ENCODE results near the gene ARL6IP5.
A peak's percentile ranks its signal among the peaks of the same experiment; 100 is the strongest.

Gene ARL6IP5

DNA sequence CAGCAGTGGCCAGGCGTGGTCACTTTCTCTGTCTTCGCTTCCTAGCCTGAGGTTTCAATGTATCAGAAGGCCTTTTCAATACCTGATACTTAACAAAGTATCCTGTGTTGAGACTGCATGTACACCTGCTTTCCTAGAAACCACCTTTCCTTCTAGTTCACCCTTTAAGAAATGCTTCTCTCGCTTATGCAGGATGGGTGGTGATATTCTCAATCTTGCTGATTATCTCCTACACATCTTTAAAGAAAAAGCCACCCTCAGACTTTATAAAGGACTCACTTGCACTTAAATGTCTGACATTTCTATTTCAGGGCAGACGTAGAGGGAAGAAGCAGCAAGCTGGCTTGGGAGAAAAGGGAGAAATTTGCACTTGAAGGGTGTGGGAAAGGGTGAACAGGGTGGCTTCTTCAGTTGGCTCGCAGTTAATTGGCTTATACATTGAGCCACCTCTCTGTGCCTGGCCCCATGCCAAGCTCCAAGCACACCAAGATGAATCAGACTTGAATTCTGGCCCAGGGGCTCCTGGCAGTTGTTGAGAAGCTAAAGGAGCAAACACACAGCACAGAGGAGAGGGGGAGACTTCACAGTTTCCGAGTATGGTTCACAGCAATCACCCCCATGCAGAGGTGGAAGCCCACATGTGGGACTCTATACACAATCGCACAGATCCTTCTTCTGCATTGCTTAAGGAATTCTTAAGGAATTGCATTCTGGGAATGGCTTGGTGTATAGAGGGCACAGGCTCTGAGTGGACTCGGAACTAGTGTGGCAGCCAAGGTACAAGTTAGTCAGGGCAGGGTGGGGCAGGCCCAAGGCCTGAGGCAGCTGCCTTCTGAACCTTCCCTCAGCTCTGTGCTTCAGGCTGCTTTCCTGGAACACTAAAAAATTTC lies 1.3 kb downstream of the ARL6IP5 start:
- peak; percentile 57 for DNase-seq (ENCODE audit: low read depth)

DNA sequence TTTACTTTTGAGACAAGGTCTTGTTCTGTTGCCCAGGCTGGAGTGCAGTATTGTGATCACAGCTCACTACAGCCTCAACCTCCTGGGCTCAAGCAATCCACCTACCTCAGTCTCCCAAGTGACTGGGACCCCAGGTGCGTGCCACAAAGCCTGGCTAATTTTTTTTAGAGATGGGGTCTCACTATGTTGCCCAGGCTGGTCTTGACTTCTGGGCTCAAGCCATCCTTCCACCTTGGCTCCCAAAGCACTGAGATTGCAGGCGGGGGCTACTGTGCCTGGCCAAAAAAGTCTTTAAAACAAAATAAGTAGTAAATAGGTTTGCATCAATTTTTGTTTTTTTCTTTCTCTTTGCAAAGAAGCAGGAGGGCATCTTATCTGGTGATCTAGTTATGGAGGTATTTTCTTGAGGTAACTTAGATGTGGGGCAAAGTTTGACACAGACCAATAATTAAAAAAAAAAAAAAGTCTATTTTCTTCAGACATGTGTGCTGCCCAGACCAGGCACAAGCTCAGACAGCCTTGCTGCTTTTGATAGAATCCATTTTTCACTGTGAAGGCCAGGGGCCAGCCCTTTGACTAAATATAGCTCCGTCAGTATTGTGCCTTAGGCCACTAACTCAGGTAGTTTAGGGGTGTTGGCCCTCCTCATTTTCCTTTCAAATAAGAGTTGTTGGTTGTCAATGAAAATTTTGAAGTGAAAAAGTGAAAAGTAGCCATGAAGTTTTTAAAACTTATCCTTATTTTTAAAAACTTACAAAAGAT lies 2.5 kb downstream of the ARL6IP5 start:
- DNase-seq (ENCODE audit: low read depth) = no peak

DNA sequence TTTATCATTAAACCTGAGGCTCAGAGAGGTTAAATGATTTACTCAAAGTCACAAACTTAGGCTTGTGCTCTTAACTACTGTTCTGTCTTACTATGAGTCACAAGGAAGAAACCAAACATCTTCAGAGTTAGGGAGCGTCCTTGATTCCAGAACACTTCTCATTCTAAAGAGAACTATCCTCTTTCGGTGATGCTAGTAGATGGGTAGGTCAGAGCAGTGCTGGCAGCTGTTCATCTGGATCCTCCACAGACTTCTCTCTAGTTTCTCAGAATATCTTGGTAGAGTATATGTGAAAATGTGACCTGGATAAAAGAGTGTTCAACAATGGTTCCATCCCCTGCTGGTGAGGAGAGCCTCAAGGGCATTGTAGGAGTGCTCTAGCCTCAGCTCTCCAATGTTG lies 3.3 kb downstream of the ARL6IP5 start:
- no peak for DNase-seq (ENCODE audit: low read depth)

DNA sequence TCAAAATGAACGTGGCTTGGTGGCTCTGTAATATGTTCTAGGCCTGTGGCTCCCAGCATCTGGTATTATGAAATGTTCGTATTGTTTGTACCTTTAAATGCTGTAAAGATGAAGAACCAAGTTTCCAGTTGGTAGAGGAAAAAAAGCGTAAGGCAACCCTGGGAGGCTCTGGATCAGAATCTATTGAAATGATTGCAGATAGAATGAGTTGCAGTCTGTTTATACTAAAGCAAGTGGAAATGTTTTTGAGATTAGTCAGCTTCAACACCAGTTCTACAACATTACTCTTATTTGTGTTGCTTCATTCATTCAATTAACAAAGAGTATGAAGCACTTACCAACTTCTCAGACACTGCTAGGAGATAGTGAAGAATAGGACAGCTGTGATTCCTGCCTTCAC lies 5.3 kb downstream of the ARL6IP5 start:
- DNase-seq (ENCODE audit: low read depth) = no peak

DNA sequence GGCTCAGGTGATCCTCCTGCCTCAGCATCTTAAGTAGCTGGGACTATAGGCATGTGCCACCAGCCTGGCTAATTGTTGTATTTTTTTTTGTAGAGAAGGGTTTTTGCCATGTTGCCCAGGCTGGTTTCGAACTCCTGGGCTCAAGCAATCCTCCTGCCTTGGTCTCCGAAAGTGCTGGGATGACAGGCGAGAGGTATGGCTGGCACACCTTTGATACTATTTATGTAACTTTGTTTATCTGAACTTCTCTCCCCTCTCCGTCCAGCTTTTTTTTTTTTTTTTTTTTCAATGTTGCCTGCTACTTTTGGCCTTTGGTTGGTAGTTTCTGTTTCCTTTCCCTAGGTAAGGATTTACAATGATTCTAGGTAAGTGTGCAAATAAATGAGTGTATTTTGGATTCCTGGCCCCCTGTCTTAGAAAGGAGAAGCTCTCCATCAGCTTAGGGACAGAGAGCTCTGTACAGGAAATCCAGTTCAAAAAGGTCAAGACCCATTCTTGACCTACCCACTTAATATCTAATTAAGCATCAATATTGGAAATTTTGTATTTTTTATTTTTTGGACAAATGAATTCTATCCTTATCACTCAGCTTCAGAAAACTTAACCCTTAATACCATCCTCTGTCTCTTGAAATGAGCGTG lies 6.8 kb downstream of the ARL6IP5 start:
- DNase-seq (ENCODE audit: low read depth) = no peak

DNA sequence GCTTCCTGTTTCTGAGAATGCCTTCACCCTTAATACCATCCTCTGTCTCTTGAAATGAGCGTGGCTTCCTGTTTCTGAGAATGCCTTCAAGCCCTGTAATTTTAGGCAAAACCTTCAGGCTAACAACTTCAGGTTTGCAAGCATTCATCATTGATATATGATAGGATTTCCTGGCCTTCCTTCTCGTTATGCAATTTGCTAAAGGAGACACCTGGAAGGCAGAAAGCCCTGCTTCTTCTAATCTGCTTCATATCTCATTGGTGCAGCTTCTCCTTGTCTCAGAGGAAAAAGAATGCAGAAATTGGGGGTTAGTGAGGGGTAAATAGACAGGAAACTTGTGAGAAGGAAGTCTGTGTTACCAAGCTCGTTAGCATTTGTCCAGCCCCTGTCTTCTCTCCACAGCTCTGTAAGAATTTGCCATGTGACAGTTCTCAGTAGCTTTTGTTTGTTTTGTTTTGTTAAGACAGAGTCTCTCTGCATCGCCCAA lies 7.3 kb downstream of the ARL6IP5 start:
- no peak for DNase-seq (ENCODE audit: low read depth)

DNA sequence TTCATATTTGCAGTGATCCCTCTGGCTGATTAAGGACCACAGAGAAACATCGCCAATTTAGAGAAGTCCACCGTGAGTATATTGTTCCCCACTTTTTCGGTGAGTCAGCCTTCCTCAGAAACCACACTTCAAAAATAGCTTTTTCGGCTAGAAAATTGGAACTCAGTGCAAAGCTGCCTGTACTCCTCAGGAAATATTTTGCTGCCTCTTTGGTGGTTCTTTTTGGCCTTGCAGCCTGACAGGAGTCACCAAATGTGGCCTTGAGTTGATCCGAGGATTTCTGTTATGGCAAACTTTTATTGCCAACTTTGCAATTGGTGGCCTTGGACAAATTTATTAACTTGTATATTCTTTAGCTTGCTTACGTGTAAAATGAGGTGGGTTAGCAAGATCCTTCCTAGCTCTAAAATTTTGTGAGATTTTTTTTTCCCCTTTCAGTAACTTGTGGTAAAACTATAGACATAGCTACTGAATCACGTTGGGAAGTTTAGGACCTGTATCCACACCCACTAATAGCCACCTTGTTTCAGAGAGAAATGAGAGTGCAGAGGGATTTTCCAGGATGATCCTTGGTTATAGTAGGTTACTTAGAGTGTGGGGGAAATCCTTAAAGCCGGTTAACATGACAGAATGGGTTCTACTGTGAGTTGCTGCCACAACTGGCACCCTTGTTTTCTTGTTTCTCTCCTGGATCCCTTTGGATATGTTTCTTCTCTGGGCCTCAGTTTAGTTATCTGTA lies 9.9 kb downstream of the ARL6IP5 start:
- no peak for DNase-seq (ENCODE audit: low read depth)

DNA sequence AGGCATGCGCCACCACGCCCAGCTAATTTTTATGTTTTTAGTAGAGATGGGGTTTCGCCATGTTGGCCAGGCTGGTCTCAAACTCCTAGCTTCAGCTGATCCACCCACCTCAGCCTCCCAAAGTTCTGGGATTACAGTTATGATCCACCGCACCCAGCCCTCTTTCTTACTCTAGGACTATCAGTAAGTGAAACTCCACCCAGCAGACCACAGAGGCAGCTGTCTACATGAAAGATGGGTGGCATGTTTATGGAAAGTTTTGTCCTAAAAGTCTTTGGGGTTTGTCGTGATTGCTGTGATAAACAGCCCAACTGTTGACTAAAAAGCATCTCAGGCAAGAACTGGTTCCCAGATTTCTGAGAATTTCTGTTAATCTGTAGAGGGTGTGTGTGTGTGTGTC lies 10.9 kb downstream of the ARL6IP5 start:
- no peak for DNase-seq (ENCODE audit: low read depth)

DNA sequence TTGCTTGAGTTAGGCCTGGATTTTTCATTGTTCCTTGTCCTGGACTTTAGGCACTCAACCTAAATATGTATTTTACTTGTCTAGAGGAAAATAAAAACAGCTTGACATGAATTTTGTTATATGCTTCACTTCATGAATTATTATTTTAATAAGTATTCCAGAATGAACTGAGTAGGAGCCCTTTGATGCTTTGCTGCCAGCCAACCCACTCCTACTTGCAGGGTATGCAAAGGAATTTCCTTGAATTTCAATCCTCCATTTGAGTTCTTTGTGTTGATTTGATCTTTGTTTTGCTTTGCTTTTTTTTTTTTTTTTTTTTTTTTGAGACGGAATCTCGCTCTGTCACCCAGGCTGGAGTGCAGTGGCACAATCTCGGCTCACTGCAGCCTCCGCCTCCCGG lies 11.6 kb downstream of the ARL6IP5 start:
- DNase-seq (ENCODE audit: low read depth) = no peak

DNA sequence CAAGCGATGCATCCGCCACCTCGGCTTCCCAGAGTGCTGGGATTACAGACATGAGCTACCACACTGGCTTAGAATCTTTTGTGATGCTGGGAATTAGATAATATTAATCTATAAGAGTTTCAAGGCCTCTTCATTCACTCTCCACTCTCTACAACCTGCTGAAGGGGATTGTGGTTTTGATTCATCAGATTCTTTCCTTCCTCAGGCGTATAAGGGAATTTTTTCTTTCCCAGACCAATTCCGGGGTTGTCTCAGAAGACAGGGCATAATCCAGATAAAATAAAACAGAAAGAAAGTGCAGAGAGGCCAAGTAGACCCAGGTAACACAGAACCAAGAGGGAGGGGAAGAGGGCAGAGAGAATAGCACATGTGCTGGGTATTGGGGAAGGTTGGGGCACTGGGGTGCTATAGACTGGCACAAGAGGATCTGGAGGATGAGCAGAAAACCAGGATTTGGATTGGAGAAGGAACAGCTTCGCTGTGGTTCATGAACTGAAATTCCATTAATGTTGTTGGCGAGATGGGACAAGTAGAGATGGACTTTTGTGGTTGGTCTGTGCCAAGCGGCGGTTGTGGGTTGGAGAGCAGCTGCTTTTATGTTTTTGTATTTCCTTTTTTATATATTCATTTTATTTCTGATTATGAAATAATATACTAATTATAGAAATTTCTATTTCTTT lies 12.8 kb downstream of the ARL6IP5 start:
- DNase-seq (ENCODE audit: low read depth) = no peak

DNA sequence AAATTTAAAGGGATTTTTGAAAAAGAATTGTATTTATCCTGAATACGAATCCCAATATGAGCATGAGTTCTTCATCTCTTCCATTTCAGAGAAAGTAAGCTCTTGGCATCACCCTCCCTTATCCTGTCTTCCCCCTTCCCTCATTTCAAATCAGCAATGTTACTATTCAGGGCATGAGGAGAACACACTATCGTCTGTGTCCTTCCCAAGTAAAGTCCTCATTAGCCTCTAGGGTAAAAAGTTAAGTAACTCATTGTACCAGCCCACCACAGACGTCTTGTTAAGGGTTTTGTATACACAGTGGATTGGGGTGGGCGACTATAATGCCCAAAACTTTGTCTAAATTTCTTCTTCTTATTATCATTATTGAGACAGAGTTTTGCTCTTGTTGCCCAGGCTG lies 14.8 kb downstream of the ARL6IP5 start:
- no peak for DNase-seq (ENCODE audit: low read depth)

DNA sequence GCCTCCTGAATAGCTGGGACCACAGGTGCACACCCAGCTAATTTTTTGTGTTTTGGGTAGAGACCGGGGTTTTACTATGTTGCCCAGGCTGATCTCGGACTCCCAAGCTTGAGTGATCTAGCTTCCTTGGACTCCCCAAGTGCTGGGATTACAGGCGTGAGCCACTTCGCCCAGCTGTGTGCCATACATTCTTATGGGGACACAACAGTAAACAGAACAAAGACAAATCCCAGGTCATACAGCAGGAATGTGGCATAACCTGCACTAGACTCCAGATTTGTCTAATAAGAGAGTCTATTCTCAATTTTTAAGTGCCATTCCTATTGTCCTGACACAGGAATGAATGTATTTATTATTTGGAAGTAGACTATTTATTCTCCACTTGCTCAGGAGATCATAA lies 17.6 kb downstream of the ARL6IP5 start:
- no peak for DNase-seq (ENCODE audit: low read depth)

DNA sequence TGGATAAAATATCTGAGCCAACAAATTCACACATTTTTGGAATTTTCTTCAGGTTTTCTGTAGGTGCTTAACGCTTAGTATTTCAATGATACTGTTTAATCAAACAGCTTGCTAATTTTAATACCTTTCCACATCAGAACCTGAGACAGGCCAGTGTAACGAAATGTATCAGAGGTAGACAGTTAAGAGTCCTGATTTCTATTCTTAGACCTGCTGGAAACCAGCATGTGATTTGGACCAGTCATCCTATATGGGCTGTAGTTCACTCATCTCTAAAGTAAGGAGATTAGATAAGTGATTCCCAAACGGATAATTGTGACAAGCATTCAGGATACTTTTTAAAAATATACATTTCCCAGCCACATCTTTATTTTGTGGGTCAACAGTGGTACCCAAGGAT lies 18.4 kb downstream of the ARL6IP5 start:
- DNase-seq (ENCODE audit: low read depth) = no peak

DNA sequence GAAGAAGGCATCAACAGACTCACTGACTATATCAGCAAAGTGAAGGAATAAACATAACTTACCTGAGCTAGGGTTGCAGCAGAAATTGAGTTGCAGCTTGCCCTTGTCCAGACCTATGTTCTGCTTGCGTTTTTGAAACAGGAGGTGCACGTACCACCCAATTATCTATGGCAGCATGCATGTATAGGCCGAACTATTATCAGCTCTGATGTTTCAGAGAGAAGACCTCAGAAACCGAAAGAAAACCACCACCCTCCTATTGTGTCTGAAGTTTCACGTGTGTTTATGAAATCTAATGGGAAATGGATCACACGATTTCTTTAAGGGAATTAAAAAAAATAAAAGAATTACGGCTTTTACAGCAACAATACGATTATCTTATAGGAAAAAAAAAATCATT lies 19.8 kb downstream of the ARL6IP5 start:
- DNase-seq (ENCODE audit: low read depth) = no peak

DNA sequence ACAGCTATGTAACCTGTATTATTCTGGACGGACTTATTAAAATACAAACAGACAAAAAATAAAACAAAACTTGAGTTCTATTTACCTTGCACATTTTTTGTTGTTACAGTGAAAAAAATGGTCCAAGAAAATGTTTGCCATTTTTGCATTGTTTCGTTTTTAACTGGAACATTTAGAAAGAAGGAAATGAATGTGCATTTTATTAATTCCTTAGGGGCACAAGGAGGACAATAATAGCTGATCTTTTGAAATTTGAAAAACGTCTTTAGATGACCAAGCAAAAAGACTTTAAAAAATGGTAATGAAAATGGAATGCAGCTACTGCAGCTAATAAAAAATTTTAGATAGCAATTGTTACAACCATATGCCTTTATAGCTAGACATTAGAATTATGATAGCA lies 20.6 kb downstream of the ARL6IP5 start:
- no peak for DNase-seq (ENCODE audit: low read depth)

DNA sequence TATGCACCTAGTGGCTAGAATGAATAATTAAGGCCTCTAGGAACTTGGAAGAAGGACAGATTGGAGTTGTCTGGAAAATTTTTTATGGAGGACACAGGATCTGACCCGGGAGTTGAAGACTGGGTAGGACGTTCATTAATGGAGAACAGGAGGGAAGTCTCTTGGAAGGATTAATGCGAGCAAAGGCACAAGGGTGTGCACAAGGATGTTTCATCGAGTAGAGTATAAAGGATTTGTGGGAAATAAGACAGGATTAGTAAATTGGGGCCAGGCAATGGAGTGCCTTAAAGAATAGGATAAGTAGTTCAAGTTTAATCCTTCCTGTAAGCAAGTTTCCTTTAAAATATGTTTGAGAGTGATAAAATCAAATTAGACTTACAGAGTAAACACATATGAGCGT lies 23.1 kb downstream of the ARL6IP5 start:
- DNase-seq (ENCODE audit: low read depth) = no peak

DNA sequence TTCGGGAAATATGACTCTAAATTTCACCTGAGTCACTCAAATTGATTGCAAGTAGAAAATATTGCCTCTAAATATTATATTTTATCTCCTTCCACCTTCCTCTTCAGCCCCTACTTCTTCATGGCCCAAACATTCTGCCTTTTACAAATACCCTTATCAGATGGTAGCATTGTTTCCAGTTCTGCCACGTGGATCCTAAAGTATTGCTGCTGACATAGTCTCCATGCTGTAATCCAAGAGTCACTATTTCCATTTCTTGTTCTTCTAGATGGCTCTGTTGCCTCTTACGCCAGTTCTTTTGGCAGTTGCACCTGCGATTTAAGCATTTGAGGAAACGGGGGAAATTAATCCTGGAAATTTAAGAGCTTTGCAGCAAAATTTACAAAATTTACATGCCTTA lies 24.1 kb downstream of the ARL6IP5 start:
- no peak for DNase-seq (ENCODE audit: low read depth)

DNA sequence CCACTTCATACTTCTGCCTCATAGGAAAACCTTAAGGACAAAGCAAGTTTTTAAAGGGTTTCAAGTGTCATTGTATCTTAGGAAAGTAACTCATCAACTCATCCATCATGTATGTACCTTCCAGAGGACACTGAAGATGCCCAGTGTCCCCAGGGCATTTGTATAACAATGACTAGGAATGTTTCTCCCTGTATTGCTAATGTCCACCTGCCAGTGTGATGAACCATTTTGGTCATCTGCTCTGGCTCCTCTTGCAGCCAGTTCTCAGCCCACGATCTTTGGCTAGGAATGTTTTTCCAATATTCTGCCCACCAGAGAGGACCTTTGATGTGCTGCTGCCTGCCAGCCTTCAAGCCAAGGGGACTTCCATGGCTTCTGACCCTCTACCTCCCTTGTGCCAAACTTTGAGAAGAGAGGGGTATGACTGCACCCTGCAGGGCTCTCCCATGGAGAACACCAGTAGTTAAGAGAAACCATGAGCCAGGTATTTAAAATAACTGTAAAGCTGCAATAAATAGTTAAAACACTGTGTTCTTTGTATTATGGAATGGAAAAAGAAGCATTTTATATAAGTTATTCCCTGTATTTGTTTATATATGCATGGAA lies 26.3 kb downstream of the ARL6IP5 start:
- DNase-seq (ENCODE audit: low read depth) = no peak

DNA sequence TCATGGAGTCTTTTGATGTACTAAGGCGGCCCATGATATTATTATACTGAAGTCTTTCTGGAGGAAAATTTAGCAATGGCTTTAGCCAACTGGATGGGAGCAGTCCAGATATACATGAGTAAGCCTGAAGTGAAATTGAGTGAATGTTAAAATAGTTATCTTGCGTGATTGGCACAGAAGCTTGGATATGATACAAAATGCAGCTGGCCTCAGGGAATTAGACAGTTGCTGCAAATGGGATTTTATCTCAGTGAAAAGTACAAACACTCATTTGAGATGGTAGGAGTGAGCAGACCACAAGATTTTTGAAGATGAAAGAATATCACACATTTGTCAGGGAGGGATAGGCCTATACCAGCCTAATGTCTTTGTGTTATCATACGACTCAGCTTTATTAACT lies 28.8 kb downstream of the ARL6IP5 start:
- no peak for DNase-seq (ENCODE audit: low read depth)

DNA sequence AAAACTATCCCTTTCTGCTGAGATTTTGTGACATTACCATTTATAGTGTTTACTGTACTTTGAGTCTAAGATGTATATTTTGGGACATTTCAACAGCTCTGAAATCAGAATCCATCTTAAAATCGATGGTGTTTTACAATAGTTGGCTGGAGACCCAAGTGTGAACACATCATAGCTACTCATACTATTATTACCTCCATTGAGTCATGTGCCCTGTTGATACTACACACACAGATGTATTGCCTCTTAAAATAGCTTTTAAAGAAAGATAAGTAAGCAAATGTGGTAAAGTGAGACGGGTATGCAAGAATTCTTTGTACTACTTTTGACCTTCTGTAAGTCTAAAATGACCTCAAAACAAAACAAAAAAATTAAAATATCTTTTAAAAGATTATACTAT lies 31.0 kb downstream of the ARL6IP5 start:
- DNase-seq (ENCODE audit: low read depth) = no peak

DNA sequence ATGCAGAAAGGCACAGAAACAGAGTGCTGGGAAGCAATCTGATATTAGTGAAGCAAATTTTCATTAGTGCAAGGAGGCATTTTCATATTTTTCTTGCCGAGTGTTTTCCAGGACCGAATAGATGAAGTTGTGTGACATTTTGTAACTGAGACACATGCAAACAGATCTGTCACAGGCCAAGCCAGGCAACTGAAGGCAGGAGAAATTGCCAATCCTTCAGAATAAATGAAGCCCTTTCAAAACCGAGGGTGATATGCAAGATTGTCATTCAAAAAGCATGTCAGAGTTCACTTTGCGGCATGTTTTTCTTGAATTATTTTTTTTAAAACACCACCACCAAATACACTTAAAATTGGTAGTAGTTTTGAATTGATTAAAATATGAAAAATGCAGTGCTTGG lies 31.4 kb downstream of the ARL6IP5 start:
- no peak for DNase-seq (ENCODE audit: low read depth)
